Testis (tissue), 3 donors: ENCODE results near the gene ASAP2. TPM values are rescaled to one million over a fixed set of nuclear protein-coding genes. Genes with fewer than 3 reads are reported as not detected.

ENCODE experiments used
- DNase-seq: peaks from one replicate; pipeline ENCODE4 v3.0.0-alpha.2; 2019
- H3K27ac ChIP-seq, 2 donors: fragments of 200-600 bp; sonication (generic); one replicate each; pipeline ENCODE4 v1.5.1; 2019
- H3K27me3 ChIP-seq: fragments of 200-600 bp; sonication (generic); one replicate; pipeline ENCODE4 v1.5.1; 2019
- H3K36me3 ChIP-seq: fragments of 200-600 bp; sonication (generic); one replicate; pipeline ENCODE4 v1.5.1; 2017; ENCODE audit warnings: low read depth; ENCODE audit errors: missing control alignments
- H3K4me1 ChIP-seq: fragments of 200-600 bp; sonication (generic); one replicate; pipeline ENCODE4 v1.5.1; 2019
- H3K4me3 ChIP-seq, 2 donors: fragments of 200-600 bp; sonication (generic); one replicate each; pipeline ENCODE4 v1.5.1; 2017 to 2019
- H3K9me3 ChIP-seq: fragments of 200-600 bp; sonication (generic); one replicate; pipeline ENCODE4 v1.5.1; 2017
- POLR2A ChIP-seq: fragments of 450-650 bp; IDR thresholded peaks from one replicate; pipeline ENCODE4 v1.6.1; 2017; ENCODE audit warnings: antibody characterized with exemption, mild to moderate bottlenecking, moderate library complexity
- WGBS, 2 donors: methylation state at CpG; one replicate each; pipeline ENCODE4 v1.1.5; 2018; 5-methylcytosine and 5-hydroxymethylcytosine counted together
- intact Hi-C: fragments of 100-400 bp; cut with DNase I; formaldehyde crosslinking; loops from one replicate; pipeline ENCODE4 v1.15.1; 2023; ENCODE audit warnings: low total_unique reads
- polyA plus RNA-seq: library from polyadenylated mRNA; stranded (reverse); fragments of 350-450 nt; fragmentation: Illumina TruSeq; extraction: RNeasy Lipid Tissue Mini Kit (QIAGEN cat#74804); gene quantifications from one replicate; pipeline ENCODE4 v1.2.3, GENCODE V29; 2014; ENCODE audit warnings: low read depth, low replicate concordance; ENCODE audit not compliant: insufficient read depth
- total RNA-seq, 2 donors: library from RNA; depleted of rRNA; stranded (reverse); fragments of >200 nt; gene quantifications; one replicate each; pipeline ENCODE4 v1.2.3, GENCODE V29; 2016
- TF ChIP-seq, protein P1 (sequence below), 3 experiments: fragments of 450-650 bp in 2 of 3; fragments of 200-600 bp in 1 of 3; sonication (generic) in 1 of 3; IDR thresholded peaks; one replicate each; pipeline ENCODE4 v1.5.1; 2016 to 2019; ENCODE audit warnings: antibody characterized with exemption in 3 of 3, mild to moderate bottlenecking in 2 of 3, moderate library complexity in 1 of 3

Gene ASAP2
- total and polyA plus RNA-seq, 3 donors from 2014 or later: 42.4 to 87.2 (median 79.0) TPM

- WGBS, 2 donors: 80 to 88% methylated on average over 4 of the region's 4 CpGs
- Histone ChIP-seq H3K4me3 (no peak overlapping the region), H3K27ac (no peak overlapping the region), H3K9me3 (no peaks in the 10 kb centered on the region), H3K27me3 (no peaks in the 10 kb centered on the region), H3K4me1 (no peaks in the 10 kb centered on the region), H3K36me3 (no peaks in the 10 kb centered on the region)
- intact Hi-C loops: no loop called here
- no peak for DNase-seq
- TF ChIP-seq POLR2A: no peak
- TF ChIP-seq, protein P1, sequence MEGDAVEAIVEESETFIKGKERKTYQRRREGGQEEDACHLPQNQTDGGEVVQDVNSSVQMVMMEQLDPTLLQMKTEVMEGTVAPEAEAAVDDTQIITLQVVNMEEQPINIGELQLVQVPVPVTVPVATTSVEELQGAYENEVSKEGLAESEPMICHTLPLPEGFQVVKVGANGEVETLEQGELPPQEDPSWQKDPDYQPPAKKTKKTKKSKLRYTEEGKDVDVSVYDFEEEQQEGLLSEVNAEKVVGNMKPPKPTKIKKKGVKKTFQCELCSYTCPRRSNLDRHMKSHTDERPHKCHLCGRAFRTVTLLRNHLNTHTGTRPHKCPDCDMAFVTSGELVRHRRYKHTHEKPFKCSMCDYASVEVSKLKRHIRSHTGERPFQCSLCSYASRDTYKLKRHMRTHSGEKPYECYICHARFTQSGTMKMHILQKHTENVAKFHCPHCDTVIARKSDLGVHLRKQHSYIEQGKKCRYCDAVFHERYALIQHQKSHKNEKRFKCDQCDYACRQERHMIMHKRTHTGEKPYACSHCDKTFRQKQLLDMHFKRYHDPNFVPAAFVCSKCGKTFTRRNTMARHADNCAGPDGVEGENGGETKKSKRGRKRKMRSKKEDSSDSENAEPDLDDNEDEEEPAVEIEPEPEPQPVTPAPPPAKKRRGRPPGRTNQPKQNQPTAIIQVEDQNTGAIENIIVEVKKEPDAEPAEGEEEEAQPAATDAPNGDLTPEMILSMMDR (IDR thresholded peaks at IDR 0.05): no peak
Observed at GRCh38 chr2:9292426-9292825, 85.8 kb downstream of the ASAP2 start.

GRCh38 chr2:9294764-9295163, 88.2 kb downstream of the ASAP2 start:
- H3K36me3 ChIP-seq: no peaks in the 10 kb centered on the region
- no peak overlapping the region for H3K27ac ChIP-seq
- no peaks in the 10 kb centered on the region for H3K4me1 ChIP-seq
- TF ChIP-seq POLR2A: no peak
- TF ChIP-seq, protein P1 (IDR thresholded peaks at IDR 0.05): no peak
- no peaks in the 10 kb centered on the region for H3K9me3 ChIP-seq
- no peak overlapping the region for H3K4me3 ChIP-seq
- 97 to 99% methylated on average over 5 to 6 of the region's 6 CpGs for WGBS, 2 donors
- no peak for DNase-seq
- intact Hi-C loops: no loop called here
- no peaks in the 10 kb centered on the region for H3K27me3 ChIP-seq

DNA sequence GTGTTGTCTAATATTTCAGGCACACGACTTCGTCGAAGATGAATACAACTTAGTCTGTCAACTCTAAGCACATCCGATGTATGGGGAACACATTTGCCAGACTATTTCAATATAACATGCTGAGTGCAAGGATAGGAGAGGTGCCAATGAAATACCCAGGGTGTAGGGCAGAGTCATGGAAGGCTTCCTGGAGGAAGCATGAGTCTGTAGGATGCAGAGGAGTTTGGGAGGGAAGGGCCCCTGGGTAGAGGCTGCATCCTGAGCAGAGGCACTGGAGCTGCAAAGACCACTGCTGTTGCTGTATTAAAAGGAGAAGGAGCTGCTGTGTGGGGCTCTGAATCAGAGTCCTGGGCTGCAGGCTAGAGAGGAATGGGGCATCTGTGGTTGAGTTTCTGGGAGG, 89.9 kb downstream of the ASAP2 start:
- no peaks in the 10 kb centered on the region for H3K27me3 ChIP-seq
- WGBS, 2 donors: 96 to 100% methylated on average over 4 of the region's 4 CpGs
- TF ChIP-seq POLR2A: no peak
- TF ChIP-seq, protein P1 (IDR thresholded peaks at IDR 0.05): no peak
- no peak overlapping the region for H3K4me3 ChIP-seq
- H3K9me3 ChIP-seq: no peaks in the 10 kb centered on the region
- no peak overlapping the region for H3K27ac ChIP-seq
- intact Hi-C loops: no loop called here
- H3K36me3 ChIP-seq: no peaks in the 10 kb centered on the region
- DNase-seq: no peak
- H3K4me1 ChIP-seq: peaks cover 8% of the 10 kb centered on the region

GRCh38 chr2:9297156-9297555, 90.5 kb downstream of the ASAP2 start:
- H3K9me3 ChIP-seq: no peaks in the 10 kb centered on the region
- no peak for DNase-seq
- no peaks in the 10 kb centered on the region for H3K27me3 ChIP-seq
- H3K4me3 ChIP-seq: no peak overlapping the region
- TF ChIP-seq, protein P1 (IDR thresholded peaks at IDR 0.05): no peak
- no peak for TF ChIP-seq POLR2A
- intact Hi-C loops: no loop called here
- no peaks in the 10 kb centered on the region for H3K36me3 ChIP-seq
- H3K27ac ChIP-seq: no peak overlapping the region
- H3K4me1 ChIP-seq: peaks cover 8% of the 10 kb centered on the region
- 89 to 94% methylated on average over 6 of the region's 6 CpGs for WGBS, 2 donors

- intact Hi-C loops: no loop called here
- H3K36me3 ChIP-seq: no peaks in the 10 kb centered on the region
- no peaks in the 10 kb centered on the region for H3K27me3 ChIP-seq
- H3K4me3 ChIP-seq: no peak overlapping the region
- 89 to 91% methylated on average over 7 of the region's 7 CpGs for WGBS, 2 donors
- TF ChIP-seq, protein P1 (IDR thresholded peaks at IDR 0.05): no peak
- TF ChIP-seq POLR2A: no peak
- H3K4me1 ChIP-seq: peaks cover 8% of the 10 kb centered on the region
- H3K9me3 ChIP-seq: no peaks in the 10 kb centered on the region
- DNase-seq: no peak
- no peak overlapping the region for H3K27ac ChIP-seq
Observed at GRCh38 chr2:9297807-9298206, 91.2 kb downstream of the ASAP2 start.
